NCI-H446 treated with DMSO at 0.1 percent for 48 hours (cell line): Measurements from ENCODE around the gene RSPO1.
"Not testable (repeated sequence)": the region's sequence is repeated elsewhere in the genome, so short reads cannot be mapped to it uniquely, and the experiment has no call there.

Source experiments
- DNase-seq: peaks from one replicate; lab custom pipeline; 2025; lab: John Stamatoyannopoulos, UW

Gene RSPO1

DNA sequence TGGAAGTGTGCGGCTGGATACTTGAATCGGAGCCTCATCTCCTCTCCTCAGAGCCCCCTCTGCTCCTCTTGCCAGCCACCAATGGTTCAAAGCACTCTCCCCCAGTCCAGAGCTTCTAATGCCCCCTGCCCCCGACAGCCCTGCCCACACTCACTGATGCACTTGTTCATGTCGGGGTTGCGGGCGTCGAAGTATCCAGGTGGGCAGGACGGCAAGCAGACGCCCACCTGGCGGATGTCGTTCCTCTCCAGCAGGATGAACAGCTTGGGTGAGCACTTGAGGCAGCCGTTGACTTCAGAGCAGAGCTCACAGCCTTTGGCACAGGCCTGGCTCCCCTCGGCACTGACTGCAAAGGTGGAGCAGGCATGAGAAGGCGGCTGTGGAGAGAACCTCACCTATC, 18.4 kb downstream of the RSPO1 start:
- DNase-seq = no peak

- no peak for DNase-seq
Measured at GRCh38 chr1:37614105-37614504, 20.6 kb downstream of the RSPO1 start.

DNA sequence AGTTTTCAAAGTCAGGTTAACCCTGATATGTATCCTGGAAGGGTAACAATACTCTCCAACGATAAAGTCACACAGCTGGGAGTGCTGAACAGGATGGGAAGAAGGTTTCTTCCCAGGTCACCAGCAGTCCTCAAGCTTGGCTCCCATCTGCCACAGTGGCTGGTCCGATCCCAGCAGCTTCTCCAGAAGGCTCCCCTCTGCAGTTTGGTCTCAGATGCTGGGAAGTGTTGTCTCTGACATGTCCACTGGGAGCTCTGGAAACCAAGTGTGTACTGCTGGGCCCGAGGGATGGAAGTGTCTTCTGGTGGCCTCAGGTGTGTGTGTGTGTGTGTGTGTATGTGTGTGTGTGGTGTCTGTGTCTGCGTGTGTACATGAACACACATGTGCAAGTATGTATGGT, 22.5 kb downstream of the RSPO1 start:
- DNase-seq = no peak

GRCh38 chr1:37609994-37610393, 24.7 kb downstream of the RSPO1 start:
- DNase-seq = no peak

DNA sequence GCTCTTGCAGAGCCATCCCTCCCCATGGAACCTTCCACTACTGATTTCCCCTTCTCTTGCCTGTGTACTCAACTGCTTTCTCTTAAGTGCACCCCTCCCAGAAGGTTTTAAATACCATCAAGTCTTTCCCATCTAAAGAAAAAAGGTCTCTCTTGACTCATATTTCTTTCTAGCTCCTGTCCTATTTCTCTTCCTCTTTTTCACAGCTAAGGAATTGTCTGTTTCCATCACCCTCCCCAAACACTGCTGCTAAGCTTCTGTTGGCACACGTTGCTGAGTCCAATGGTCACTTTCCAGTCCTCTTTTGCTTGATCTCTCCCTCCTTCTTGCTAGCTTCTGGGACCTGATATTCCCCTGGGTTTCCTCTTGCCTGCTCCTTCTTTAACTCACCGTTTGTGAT, 25.7 kb downstream of the RSPO1 start:
- DNase-seq = no peak

GRCh38 chr1:37606481-37607263, 28.0 kb downstream of the RSPO1 start:
- DNase-seq = no peak

GRCh38 chr1:37605806-37606474, 28.8 kb downstream of the RSPO1 start:
- no peak for DNase-seq

DNA sequence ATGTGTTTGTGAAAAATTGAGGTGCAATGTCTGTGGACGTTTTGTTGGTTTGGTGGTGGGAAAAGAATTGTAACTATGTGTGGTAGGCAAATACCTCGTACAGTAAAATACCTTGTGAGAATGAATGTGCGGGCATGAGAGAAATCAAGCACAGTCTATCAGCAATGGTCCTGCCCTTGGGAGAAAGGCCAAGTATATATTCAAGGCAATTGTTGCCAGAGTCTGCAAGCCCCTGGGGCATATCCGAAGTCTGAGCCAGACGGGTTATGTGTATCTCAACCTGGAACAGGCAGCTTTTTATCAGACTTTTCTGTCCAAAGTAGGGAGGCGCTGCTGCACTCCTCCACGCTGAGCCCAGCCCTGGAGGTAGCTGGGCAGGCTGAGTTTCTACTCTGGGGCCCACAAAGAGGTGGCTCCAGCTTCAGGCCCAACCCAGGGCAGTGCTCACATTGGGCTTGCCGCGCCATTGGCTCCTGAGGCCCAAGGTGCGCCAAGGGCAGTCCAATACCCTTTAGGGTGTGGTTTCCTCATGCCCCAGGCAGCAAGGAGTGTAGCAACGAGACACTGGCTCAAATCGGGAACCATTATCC, 29.5 kb downstream of the RSPO1 start:
- no peak for DNase-seq

GRCh38 chr1:37602750-37603694, 31.7 kb downstream of the RSPO1 start:
- peak; percentile 10 for DNase-seq

DNA sequence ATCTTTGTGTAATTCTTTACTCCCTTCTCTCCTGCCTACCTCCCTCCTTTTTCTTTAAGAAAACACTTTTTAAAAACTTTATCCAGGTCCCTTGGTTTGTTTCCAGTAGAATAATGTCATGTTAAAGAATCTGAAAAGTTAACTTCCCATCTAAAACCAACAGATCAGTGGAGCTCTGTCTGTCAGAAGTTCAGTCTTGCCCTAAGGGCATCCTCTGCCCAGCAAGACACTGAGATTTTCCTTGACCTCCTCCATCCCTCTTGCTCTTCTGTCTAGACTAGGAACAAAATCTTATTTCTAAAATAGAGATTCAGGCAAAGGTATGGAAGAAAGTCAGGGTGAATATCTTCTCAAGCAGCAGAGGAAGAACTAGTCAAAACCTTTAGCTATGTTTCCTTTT, 33.3 kb downstream of the RSPO1 start:
- DNase-seq = no peak

GRCh38 chr1:37599940-37600339, 34.8 kb downstream of the RSPO1 start:
- DNase-seq = peak; percentile 43

- no peak for DNase-seq
Measured at GRCh38 chr1:37596182-37596667, 38.5 kb downstream of the RSPO1 start.

DNA sequence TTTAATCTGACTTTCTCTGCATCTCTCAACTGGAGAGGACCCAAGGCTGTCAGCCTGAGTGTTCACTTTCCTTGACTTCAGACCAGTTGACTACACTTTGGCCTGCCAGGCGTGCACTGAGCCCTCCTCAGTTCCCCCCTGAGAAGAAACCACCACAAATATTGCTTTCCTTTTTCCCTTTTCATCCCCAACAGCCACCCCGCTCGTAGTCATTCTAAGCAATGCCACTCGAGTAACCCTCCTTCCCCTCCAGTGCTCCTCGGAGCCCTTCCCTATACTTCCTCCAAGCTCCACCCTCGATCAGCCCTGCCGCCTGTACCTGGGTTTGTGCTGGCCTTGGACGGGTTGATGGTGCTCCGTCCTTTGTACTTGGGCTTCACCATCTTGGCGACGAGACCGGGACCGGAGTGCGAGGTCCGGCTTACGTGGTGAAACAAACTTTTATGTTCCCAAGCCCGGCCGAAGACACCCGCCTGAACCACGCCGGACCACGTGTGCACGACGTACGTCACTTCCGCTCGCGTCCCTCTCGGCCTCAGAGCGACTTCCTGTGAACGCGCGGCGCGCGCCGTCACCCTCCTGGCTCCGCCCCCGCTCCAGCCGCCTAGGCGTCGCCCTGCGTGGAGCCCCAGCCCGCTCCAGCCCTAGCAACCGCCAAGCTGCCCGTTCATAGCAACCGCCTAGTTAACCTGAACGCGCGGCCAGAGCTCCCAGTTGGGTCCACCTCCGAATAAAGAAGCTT, 39.1 kb downstream of the RSPO1 start, which contains the start of gene GNL2:
Gene GNL2 (minus strand): TSS at position 498 of the 742 bp plus-strand sequence. CDS start 115 bp downstream, at position 383.
- peak; percentile 90 for DNase-seq

- no peak for DNase-seq
Measured at GRCh38 chr1:37593726-37594125, 41.0 kb downstream of the RSPO1 start.

GRCh38 chr1:37588939-37589338, 45.8 kb downstream of the RSPO1 start:
- DNase-seq = no peak

- not testable (repeated sequence) for DNase-seq
Measured at GRCh38 chr1:37584544-37584943, 50.1 kb downstream of the RSPO1 start.

DNA sequence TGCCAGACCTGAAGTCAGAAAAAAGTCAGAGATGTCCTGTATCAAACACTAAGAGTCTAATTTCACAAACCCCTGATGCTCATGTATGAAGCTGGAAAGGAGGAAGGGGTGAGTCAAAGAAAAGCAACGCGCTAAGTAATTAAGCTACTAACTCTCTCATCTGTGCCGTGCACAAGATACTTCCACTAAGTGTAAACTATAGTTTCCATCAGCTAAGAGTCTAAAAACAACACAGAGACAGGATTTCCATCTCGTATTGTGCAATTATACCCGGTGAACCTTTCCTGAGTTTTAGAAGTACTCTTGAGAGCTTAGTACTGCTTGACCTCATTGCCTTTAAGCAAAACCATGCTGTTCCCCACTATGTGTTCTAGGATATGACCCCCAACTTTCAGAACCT, 59.0 kb downstream of the RSPO1 start:
- no peak for DNase-seq

GRCh38 chr1:37574834-37575480, 59.7 kb downstream of the RSPO1 start:
- no peak for DNase-seq

DNA sequence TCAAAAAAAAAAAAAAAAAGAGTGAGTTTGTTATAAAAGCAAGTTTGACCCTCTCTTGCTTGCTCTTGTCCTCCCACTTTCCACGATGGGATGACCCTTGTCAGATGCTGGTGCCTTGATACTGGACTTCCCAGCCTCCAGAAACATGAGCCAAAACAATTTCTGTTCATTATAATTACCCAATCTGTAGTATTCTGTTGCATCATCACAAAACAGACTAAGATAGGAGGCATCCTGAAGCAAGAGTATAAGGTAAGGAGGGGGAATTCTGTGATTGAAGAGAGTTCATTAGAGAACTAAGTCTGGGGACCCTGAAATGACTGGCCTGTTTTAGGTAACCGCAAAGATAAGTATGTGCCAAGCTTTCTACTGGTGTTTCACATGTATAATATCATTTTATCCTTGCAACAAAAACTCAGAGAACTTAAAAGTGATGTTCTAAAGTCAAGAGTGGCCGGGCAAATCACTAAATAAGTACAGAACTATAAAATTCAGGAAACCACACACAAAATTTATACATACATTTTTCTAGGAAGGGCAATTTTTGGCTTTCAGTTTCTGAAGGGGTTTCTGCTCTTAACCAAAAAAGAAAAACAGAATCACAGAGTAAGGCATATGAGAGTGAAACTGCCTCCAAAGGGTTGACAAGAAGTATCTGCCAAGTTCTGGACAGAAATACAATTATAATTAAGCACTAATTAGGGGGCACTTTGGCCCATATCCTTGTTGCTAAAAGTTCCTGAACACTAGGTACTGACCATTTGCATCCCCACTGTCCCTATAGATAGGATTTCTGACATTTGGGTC, 64.0 kb downstream of the RSPO1 start:
- DNase-seq = no peak

DNA sequence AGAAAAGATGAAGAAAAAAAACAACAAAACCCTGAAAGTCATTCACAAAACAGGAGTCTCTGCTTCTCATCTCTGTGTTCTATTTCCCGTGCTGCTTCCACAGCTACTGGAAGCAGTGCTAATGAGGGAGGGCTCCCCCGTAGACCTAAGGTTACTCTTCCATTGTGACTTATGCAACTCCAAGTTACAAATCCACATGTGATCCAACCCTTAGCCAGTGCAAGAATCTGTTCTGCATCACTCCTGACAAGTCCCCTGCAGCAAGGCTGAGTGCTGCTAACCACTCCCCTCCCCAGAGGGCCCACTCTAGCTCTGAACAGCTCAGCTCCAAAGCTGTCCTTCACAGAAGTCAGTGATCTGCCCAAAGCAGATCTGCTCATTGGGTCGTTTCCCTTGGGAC, 67.7 kb downstream of the RSPO1 start:
- DNase-seq = no peak
